ENCODE results near the gene HIVEP3.

Gene HIVEP3

DNA sequence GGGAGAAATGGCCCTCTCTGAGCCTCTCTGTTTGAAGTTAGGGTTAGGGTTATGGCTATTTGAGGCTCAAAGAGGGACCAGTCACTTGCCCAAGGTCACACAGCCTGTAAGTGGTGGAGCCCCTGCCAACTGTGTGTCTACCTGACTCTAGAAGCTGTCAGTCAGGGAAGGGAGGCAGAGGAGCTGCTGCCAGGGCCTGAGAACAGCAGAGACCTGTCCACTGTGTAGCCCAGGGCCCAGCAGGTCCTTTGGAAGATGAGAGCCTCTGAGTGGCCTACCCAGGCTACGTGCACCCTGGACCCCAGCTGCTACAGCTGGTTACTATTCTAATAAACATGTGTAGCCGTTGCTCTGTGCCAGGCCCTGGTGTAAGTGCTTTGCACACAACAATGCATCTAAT is 419.1 kb downstream of the HIVEP3 start:
- in situ Hi-C loops (cut with MboI; ENCODE audit: low pct_unique_long_range_greater_than_20kb, low sequenced_read_pairs), result no loop called here
- DNase-seq, result no peak

DNA sequence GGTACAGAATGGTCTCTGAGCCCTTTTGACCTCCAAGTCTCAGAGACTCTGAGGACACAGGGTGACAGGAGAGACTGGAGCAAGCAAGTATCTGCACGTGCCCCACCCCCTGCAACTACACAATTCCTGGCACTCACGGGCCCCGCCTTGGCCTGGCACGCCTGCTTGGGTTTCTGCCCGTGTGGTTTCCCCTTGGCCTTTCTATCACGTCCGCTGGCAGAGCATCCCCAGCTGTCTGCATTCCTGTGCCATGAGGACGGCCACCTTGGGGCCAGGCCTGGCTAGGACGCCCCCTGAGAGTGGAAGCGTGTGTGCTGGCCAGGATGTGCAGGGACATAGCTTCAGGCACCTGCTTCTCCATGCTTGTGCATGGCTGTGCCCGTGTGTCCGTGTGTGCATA is 419.9 kb downstream of the HIVEP3 start:
- in situ Hi-C loops (cut with MboI; ENCODE audit: low pct_unique_long_range_greater_than_20kb, low sequenced_read_pairs), result no loop called here
- no peak for DNase-seq

DNA sequence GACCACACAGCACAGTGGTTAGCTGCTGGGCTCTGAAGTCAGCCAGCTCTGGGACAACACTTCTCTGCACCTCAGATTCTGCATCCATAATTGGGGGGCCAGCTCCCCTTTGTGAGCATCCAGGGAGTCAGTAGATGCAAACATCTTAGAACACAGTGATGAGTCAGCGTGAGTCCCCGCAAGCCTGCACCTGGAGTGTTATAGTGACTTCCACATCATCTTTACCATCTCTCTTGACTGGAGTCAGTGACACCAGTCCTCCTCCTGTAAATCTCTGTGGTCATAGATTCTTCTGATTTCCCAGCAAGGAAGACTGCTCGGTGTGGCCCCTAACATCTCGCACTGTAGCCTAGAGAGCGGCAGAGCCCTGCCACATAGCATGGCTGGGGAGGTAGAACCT is 420.3 kb downstream of the HIVEP3 start:
- in situ Hi-C loops (cut with MboI; ENCODE audit: low pct_unique_long_range_greater_than_20kb, low sequenced_read_pairs), result no loop called here
- no peak for DNase-seq

DNA sequence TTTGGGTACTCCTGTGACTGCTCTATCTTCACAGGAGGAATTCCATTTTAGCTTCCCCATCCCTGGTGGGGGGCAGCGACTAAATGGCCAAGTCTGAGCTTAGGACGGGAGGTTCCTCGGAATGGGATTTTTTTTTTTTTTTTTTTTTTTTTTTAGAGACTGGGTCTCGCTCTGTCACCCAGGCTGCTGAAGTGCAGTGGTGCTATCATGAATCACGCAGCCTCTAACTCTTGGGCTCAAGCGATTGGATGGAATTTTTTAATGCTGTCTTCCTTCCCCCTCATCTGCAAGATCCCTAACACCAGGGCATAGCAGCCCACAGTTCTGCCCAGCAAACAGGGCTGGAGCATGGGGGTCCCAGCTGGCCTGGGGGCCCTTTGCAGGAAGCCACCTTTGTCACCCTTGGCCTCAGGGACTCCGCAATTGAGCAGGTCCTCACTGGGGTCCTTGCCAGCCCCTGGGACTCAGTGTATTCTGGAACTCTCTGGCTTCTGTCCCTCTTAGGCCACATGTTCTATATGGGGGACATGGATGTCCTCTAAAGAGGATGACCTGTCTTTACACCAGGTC is 421.2 kb downstream of the HIVEP3 start:
- in situ Hi-C loops (cut with MboI; ENCODE audit: low pct_unique_long_range_greater_than_20kb, low sequenced_read_pairs), result no loop called here
- no peak for DNase-seq

DNA sequence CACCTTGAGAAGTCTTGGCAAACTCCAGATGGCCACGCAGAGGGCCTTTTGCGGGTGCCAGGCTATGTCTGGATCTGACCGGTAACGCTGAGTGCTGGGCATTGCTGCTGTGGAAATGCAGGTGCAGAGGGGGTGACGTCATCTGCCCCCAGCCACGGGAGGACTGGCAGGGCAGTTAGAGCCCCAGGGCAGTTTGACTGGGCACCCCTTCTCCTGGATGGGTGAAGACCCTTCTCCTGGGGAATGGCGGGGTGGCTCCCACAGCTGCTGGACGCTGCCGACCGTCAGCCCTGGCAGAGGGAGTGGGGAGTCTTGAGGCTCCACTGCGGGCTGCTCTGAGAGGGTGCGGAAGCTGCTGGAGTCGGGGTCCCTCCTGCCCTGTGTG is 421.7 kb downstream of the HIVEP3 start:
- in situ Hi-C loops (cut with MboI; ENCODE audit: low pct_unique_long_range_greater_than_20kb, low sequenced_read_pairs), result no loop called here
- no peak for DNase-seq

DNA sequence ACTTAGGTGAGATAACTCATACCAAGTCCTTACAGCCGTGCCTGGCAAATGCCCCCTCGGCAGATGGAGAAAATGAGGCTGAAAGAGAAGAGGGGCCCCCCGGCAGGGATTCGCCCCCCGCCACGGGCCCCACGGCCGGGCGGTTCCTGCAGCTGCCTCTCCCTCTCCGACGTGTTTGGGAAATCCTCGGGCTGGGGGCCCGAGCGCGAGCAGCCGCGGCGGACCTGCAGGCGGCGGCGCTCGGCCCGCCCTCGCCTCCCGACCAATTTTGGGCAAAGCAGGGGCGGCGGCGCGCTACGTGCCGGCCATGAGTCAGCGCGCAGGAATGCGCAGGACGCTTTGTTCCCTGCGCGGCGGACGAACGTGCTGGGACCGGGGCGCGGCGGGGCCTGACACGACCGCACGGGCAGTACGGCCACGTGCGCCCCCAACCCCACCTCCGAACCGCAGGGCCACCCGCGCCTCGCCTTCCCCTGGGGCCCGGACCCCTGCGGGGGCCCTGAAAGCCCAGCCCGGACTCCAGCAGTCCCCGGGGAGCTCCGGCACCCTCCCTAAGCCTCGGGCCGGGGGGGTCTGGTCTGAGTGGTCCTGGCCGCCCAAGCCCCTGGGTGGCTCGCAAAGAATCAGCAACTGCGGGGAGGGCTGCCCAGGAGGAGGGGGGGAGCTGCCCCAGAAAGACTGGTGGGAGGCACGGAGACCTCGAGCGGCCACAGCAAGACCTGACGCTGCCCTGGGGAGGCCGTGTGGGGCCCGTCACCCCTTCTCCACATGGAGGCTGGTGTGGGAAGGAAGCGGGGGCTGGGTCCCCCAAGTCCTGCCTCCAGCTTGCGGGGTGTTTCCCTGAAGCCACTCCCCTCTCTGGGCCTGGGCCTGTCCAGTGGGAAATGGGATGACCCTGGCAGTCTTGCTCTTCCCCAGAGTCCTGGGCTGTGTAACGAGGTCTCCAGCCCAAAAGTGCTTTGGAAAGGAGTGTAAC is 422.4 kb downstream of the HIVEP3 start:
- DNase-seq, result peak; percentile 32
- in situ Hi-C loops (cut with MboI; ENCODE audit: low pct_unique_long_range_greater_than_20kb, low sequenced_read_pairs), result no loop called here

DNA sequence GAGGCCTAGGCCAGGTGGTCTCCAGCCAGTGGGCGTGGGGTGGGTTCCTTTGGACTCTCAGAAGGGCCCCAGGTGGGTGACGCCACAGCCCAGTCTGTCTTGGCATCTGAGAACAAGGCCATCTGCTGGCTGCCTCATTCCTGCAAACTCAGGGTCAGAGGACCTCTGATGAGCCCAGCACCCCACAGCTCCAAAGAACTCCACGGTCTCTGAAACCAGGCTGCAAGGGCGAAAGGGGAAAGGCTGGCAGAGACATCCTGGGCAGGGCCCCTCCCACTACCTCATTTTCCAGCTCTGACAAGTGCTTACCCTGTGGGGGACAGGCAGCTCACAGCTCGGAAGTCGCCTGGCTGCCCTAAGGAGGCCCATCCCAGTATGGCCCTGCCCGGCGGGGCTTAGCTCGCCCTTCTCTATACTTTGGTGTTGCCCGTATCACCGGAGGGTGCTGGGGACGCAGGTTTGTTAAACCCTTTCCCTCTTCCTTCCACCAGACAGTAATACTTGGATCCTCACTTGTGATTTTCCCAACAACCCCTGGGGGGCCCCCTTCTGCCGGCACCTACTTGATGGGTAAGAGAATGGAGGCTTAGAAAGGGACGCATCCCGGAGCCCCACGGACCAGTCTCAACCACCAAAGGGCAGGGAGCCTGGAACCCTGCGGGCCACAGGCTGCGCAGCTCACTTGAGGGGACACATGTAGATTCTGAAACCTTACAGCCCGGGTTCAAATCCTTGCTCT is 423.3 kb downstream of the HIVEP3 start:
- DNase-seq, result peak; percentile 55
- in situ Hi-C loops (cut with MboI; ENCODE audit: low pct_unique_long_range_greater_than_20kb, low sequenced_read_pairs), result no loop called here

DNA sequence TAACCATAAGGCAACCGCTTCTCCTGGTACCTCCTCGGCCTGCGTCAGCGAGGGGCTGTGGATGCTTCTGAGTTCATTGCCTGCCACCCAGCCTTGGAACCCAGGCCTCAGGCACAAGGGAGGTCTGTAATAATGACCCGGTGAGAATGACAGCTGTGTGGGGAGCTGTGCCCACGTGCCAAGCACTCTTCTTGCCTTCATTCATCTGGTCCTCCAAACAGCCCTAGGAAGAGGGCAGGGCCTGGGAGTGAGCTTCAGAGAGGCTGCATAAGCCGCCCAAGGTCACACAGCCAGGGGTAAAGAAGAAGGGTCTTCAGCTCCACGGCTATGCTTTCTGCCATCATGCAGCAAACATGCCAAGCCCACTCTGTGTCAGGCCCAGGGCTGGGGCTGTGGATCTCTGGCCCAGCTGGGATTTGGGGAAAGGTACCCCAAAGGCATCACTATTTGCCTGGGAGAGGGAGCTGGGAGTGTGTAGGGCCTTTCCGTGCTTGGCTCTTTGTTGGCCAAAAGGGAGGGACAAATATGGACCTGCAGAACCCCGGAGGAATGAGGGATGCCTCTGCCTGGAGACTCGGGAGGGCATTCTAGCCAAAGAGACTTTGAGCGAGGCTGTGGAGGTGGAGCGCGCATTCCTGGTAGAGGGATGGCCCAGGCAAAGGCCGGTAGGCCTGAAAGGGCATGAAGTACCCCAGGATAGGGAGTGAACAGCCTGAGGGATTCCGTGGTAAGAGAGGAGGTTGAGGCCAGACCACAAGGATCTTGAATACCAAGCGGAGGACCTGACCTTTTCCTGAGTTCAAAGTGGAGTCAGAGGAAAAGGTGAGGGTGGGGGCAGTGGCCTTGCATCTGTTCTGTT is 424.1 kb downstream of the HIVEP3 start:
- DNase-seq, result no peak
- in situ Hi-C loops (cut with MboI; ENCODE audit: low pct_unique_long_range_greater_than_20kb, low sequenced_read_pairs), result no loop called here

DNA sequence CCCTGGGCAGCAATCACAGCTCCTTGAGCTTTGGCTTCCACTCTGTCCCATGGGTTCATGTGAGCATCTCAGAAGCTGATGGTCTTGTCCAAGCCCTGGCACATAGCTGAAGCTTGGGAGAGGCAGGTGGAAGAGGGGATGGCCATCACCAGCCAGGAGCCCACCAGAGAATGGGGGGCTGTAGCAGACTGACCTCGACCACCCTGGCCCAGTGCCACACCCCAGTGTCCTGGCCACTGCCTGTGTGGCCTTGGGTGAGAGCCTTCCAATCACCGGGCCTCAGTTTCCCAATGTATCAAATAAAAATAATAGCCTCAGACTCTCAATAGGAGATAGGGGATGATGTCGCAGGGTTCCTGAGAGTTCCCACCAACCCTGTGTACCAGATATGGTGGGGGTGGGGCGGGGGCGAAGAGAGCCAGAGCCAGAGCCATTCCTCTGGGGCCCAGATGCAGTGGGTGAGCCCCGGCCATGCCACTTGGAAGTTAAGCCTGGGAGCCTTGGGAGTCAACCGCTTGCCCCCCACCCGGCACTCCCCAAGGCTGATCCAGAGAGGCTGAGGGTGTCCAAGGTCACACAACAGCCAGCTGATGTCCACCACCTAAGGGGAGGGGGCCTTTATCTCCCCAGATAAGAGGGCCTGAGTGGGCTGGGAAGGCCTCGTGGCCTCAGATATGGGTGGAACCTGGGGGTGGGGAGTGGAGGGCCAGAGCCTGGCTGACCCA is 424.9 kb downstream of the HIVEP3 start:
- in situ Hi-C loops (cut with MboI; ENCODE audit: low pct_unique_long_range_greater_than_20kb, low sequenced_read_pairs), result no loop called here

DNA sequence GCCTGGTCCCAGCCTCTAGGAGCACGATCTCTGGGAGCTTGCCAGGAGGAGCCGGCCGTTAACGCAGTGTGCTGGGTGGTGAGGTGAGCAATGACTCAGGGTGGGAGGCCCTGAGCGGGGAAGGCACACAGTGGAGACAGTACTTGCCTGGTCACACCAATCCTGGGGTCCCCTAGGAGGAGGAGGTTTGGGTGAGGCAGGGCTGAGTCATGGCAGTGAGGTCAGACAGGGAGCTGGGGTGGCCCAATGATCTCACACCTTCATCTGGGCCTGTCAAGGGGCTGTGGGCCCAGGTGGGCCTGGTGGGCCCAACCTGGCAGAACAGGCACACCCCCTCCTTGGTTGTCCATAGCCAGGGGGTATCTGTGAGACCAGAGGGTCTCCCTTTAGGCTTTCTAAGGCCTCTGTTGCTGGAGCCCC is 425.6 kb downstream of the HIVEP3 start:
- DNase-seq, result no peak
- in situ Hi-C loops (cut with MboI; ENCODE audit: low pct_unique_long_range_greater_than_20kb, low sequenced_read_pairs), result no loop called here

More for the DNA sequence above, 424.9 kb downstream of the HIVEP3 start:
- no peak for DNase-seq

DNA sequence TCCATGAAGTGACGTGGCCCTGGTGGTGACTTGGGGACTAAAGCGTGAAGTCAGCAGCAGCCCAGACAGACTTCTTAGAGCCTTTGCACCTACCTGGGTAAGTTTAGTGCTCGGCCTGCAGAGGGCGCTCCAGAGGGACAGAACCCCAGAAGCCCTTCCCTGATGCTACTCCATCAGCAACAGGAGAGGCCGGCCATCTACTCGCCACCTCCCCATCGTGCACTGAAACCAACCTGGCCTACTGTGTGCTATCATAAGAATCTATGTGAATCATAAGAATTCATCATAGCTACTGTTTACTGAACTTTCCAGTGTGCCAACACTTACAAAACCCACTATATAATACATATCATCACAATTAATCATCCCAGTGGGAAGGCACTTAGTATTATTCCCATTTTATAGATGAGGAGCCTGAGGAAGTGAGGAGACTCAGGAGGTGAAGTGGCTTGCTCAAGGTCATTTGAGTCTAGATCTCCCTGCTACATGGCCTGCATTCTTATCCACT is 426.3 kb downstream of the HIVEP3 start:
- DNase-seq, result peak; percentile 63
- in situ Hi-C loops (cut with MboI; ENCODE audit: low pct_unique_long_range_greater_than_20kb, low sequenced_read_pairs), result no loop called here

DNA sequence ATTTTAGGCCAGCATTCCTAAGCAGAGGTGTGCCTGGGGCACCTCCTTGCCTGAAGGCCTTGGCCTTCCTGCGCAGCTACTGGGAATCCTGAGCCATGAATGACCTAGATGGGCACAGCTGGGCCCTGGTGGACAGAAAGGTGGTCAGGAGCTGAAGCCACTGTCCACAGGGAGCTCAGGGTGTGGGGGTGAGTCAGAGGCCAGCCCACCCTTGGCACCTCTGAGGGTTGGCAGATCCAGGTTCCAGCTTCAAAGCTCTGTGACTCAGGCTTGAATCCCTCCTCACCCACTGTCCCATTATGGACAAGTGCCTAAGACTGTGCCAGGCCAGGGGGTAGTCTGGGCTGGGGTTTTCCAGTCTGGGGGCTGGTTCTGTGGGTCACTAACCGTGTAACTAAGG is 427.8 kb downstream of the HIVEP3 start:
- in situ Hi-C loops (cut with MboI; ENCODE audit: low pct_unique_long_range_greater_than_20kb, low sequenced_read_pairs), result no loop called here
- no peak for DNase-seq

DNA sequence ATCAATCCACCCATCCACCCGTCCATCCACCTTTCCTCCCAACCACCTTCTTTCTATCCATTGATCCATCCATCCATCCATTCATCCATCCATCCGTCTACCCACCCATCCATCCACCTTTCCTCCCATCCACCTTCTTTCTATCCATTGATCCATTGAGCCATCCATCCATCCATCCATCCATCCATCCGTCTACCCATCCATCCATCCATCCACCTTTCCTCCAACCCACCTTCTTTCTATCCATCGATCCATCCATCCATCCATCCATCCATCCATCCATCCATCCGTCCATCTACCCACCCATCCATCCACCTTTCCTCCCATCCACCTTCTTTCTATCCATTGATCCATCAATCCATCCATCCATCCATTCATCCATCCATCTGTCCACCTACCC is 429.2 kb downstream of the HIVEP3 start:
- in situ Hi-C loops (cut with MboI; ENCODE audit: low pct_unique_long_range_greater_than_20kb, low sequenced_read_pairs), result no loop called here

DNA sequence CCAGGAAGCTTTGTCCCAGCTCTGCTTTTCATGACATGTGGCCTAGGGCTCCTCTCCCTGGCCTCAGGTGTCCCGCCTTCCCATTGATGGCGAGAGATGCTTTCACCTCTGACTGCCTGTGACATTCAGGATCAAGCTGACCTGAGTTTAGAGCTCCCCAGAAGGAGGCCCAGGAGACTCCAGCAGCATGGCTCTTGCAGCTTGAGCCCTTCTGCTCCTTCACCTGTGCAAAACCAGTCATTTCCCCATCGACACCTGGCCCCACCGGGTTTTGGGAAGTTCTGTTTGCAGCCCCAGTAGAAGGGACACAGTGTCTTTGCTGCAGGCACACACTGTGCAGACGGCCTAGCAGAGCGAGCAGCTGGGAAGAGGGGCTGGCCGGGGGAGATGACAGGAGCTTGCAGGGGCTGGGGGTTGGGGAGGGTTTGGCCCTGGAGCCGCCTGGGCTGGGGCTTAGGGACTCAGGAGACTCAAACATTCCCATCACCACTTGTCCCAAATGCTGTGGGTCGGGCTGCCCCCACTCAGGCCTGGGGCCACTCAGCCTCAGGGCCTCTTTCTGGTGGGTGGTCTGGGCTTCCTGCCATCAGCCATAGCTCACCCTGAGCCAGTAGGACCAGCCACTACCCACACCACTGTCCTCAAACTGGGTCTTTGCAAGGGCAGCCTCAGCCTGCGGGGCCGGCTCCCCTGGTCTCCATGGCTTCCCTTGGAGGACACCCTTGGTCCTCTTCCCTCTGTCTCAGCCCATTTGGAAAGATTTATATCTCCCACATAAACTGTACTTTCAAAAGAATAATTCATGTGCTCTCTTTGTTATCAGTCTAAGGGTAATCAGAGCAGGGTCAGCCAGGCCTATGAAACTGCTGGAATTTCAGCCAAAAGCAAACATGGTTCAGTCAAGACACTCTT is 430.4 kb downstream of the HIVEP3 start:
- in situ Hi-C loops (cut with MboI; ENCODE audit: low pct_unique_long_range_greater_than_20kb, low sequenced_read_pairs), result no loop called here
- no peak for DNase-seq

More for the DNA sequence above, 429.2 kb downstream of the HIVEP3 start:
- no peak for DNase-seq

DNA sequence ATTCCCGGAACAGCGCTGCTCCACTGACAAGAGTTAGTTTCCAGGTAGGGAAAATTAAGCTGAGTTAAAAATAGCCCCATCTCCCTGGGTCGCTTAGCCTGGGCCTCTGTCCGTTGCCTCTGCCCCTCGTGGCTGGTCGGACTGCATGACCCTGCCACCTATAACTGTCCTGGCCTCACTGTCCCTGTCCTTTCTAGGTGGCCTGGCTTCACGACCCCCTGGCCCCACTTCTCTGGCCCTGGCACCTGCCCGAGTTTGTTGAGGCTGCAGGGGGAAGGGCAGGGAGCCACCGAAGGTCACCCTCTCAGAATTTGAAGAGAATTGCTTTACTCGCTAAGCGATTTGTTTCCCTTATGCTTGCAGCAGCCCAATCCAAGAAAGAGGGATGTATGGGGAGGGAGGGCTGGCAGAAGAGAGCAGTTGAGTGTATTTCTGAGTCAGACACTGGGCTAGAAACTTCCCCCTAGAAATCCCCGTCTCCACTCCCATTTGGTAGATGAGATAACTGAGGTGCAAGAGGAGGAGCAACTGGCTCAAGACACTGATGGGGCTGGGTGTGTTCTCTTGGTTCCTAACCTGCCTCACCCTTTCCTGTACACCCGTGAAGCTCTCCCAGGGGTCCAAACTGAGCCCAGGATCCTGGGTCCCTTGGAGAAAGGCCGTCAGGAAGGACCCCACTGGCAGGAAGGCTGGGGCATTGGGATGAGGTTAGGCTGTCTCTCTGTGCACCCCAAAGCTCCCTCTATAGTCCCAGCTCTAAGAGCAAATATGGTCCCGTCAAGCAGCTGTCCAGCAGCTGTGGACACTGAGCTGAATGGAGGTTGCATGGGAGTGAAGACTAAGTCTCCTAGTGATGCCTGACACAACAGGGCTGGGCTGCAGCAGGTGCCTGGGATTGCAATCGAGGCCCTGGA is 431.3 kb downstream of the HIVEP3 start:
- DNase-seq, result no peak
- in situ Hi-C loops (cut with MboI; ENCODE audit: low pct_unique_long_range_greater_than_20kb, low sequenced_read_pairs), result no loop called here

DNA sequence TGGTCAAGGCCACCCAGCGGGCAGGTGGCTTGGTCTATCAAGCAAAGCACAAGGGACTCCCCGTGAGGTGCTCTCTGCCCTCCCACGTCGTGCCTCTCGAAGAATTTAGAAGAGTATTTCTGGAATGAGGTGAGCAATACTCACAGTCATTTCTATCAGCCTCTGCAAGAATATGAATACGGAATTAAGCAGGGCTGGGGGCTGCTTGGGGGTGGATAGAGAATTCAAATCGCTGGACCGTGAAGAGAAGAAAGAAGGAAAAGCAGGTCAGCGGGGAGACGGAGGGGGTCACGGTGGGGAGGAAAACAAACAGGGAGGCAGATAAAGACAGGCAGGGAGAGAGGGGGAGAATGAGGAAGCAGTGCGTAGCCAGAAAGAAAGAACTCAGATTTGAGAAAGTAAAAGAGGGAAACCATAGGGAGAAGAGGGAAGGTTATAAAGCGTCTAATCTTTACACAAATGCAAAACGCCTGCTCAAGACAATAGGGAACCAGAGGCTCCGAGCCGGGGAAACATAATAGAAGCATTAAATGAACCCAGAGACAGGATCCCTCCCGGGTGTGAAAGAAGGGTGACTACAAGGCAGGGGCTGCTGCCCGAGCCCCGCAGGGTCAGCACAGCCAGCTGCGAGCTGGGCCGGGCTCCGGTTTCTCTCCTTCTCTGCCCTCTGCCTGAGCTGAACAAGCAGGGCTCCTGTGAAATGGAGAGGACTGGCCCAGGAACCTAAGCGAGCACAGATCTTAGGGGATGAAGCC is 432.2 kb downstream of the HIVEP3 start:
- peak; percentile 29 for DNase-seq
- in situ Hi-C loops (cut with MboI; ENCODE audit: low pct_unique_long_range_greater_than_20kb, low sequenced_read_pairs), result no loop called here

Data from KBM-7 (cell line).